HCT116 (cell line): Measurements from ENCODE around the gene MACF1. TPM values are rescaled to one million over a fixed set of nuclear protein-coding genes. Genes with fewer than 3 reads are reported as not detected.
"Not testable (repeated sequence)": the region's sequence is repeated elsewhere in the genome, so short reads cannot be mapped to it uniquely, and the experiment has no call there.

Source experiments
- ATAC-seq: fragments of 200-7000 bp; cut with Tn5 transposase; 2 replicates; pipeline ENCODE4 v1.9.1; 2020; ENCODE audit warnings: mild to moderate bottlenecking, moderate library complexity
- BruUV-seq: library from RNA; stranded (reverse); fragments of 400-500 nt; replicated peaks from 2 replicates; lab custom pipeline; 2021; lab: Mats Ljungman, UMichigan
- CTCF ChIA-PET: fragments of 300-600 bp; sonication (Branson Sonifier 250); formaldehyde crosslinking; loops from one replicate; lab custom pipeline; 2021; ENCODE audit warnings: antibody characterized with exemption; lab: Charles Lee
- POLR2A ChIA-PET: fragments of 300-600, 350-600 bp; sonication (Branson Sonifier 250); formaldehyde crosslinking; loops from one replicate; lab custom pipeline; 2021; ENCODE audit warnings: antibody characterized with exemption; lab: Charles Lee
- RAD21 ChIA-PET, 2 experiments: fragments of 300-600 bp; sonication (Branson Sonifier 250); formaldehyde crosslinking; loops; one replicate each; lab custom pipeline; 2023; ENCODE audit warnings: low total read pairs in 2 of 2; ENCODE audit not compliant: uncharacterized antibody in 2 of 2, unreplicated experiment in 2 of 2, low non-redundant PET in 1 of 2; lab: Charles Lee
- DNase-seq: peaks from one replicate; pipeline ENCODE4 v3.0.0-alpha.2; 2010; ENCODE audit warnings: low read depth, low spot score
- H2AFZ ChIP-seq: fragments of 200-600 bp; shearing (Covaris generic), sonication (generic); 2 replicates; pipeline ENCODE4 v1.6.1; 2017; ENCODE audit warnings: low read depth, mixed run types, mixed read lengths, antibody characterized with exemption, low read length; ENCODE audit not compliant: poor library complexity, severe bottlenecking
- H3K27ac ChIP-seq: 2 replicates; pipeline ENCODE4 v1.5.1; 2012; ENCODE audit warnings: low read depth, low read length
- H3K27me3 ChIP-seq: fragments of 200-600 bp; sonication (generic); 2 replicates; pipeline ENCODE4 v1.6.1; 2016; ENCODE audit warnings: mixed run types, low read length, mixed read lengths; ENCODE audit not compliant: insufficient read depth
- H3K36me3 ChIP-seq, 2 experiments: fragments of 200-500 bp in 1 of 2; fragments of 200-600 bp in 1 of 2; sonication (Bioruptor generic) in 1 of 2; sonication (generic) in 1 of 2; 2 replicates each; pipeline versions ENCODE4 v1.5.1 to v1.6.1; 2014 to 2016; ENCODE audit warnings: low read length in 2 of 2, inconsistent platforms in 1 of 2, mixed read lengths in 1 of 2, mixed run types in 1 of 2; ENCODE audit not compliant: insufficient read depth in 2 of 2, control insufficient read depth in 1 of 2
- H3K4me1 ChIP-seq, 2 experiments: fragments of 200-600 bp in 1 of 2; sonication (generic) in 1 of 2; 2 replicates each; pipeline versions ENCODE4 v1.5.1 to v1.6.1; 2012 to 2017; ENCODE audit warnings: low read length in 2 of 2, inconsistent platforms in 1 of 2, mild to moderate bottlenecking in 1 of 2, mixed read lengths in 1 of 2, mixed run types in 1 of 2, moderate library complexity in 1 of 2; ENCODE audit not compliant: insufficient read depth in 2 of 2, control insufficient read depth in 1 of 2
- H3K4me2 ChIP-seq: fragments of 200-600 bp; sonication (generic); 2 replicates; pipeline ENCODE4 v1.6.1; 2017; ENCODE audit warnings: mixed run types, low read length, mixed read lengths
- H3K4me3 ChIP-seq, 2 experiments: fragments of 200-600 bp in 1 of 2; sonication (generic) in 1 of 2; replicated peaks in 1 of 2; 2 replicates each; pipeline ENCODE4 v1.5.1; 2011 to 2016; ENCODE audit warnings: low read length in 2 of 2, control low read depth in 1 of 2, low read depth in 1 of 2, mild to moderate bottlenecking in 1 of 2, mixed read lengths in 1 of 2, mixed run types in 1 of 2
- H3K79me2 ChIP-seq: fragments of 200-600 bp; sonication (generic); 2 replicates; pipeline ENCODE4 v1.6.1; 2017; ENCODE audit warnings: mild to moderate bottlenecking, mixed run types, low read length, moderate library complexity, mixed read lengths; ENCODE audit not compliant: insufficient read depth
- H3K9ac ChIP-seq: fragments of 200-600 bp; sonication (generic); 2 replicates; pipeline ENCODE4 v1.6.1; 2016; ENCODE audit warnings: low read length, mixed read lengths
- H3K9me2 ChIP-seq: fragments of 200-600 bp; sonication (generic), shearing (Covaris generic); 2 replicates; pipeline ENCODE4 v1.6.1; 2017; ENCODE audit warnings: mixed run types, mild to moderate bottlenecking, moderate library complexity; ENCODE audit not compliant: insufficient read depth
- H3K9me3 ChIP-seq, 2 experiments: fragments of 200-500 bp in 1 of 2; fragments of 200-600 bp in 1 of 2; sonication (Bioruptor generic) in 1 of 2; sonication (generic) in 1 of 2; 2 replicates each; pipeline ENCODE4 v1.6.1; 2014 to 2017; ENCODE audit warnings: low read length in 2 of 2, mixed read lengths in 2 of 2, inconsistent platforms in 1 of 2, low read depth in 1 of 2, mild to moderate bottlenecking in 1 of 2, mixed run types in 1 of 2, moderate library complexity in 1 of 2; ENCODE audit not compliant: control insufficient read depth in 1 of 2, insufficient read depth in 1 of 2
- H4K20me1 ChIP-seq: fragments of 200-600 bp; sonication (generic), shearing (Covaris generic); 2 replicates; pipeline ENCODE4 v1.6.1; 2017; ENCODE audit warnings: mixed run types, mild to moderate bottlenecking, moderate library complexity; ENCODE audit not compliant: insufficient read depth
- ZFX ChIP-seq: fragments of 450-650 bp; IDR thresholded peaks from 2 replicates; pipeline ENCODE4 v1.6.1; 2017
- intact Hi-C: fragments of 100-400 bp; cut with micrococcal nuclease; formaldehyde crosslinking; loops from 2 replicates; pipeline ENCODE4 v1.10.0; 2022
- total RNA-seq: library from RNA; stranded (reverse); gene quantifications from one replicate; pipeline ENCODE4 v1.2.1, GENCODE V29; 2021; ENCODE audit not compliant: unreplicated experiment

The MACF1 gene
- total RNA-seq, 1 experiment from 2014 or later = 146 TPM

DNA sequence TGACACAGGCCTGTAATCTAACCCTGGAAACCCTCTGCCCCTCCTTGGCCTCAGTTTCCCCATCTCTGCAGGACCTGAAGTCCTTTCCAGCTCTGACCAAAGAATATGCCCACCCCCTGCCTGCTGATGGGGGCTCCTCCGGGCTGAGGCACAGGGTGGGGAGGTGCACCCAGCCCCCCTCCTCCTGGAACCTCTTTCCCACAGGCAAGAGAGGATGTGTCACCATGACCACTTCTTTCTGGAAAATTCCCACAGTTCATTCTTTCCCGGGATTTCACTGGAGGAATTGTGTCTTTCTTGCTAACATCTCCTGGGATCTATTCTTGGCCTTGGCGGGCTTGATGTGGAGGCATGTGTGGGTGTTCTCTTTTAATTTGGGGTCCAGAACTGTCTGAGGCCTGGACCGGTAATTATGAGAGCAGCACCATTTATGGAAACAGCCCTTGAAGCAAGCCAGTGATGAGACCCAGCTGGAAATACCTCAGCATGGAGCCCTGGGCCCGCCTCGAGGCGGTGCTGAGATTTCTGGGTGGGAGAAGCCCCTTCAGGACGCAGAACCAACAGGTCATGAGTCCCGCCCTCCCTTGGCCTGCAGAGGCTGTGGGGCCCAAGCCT is 293.7 kb downstream of the MACF1 start:
- H3K79me2 ChIP-seq, H4K20me1 ChIP-seq, H3K27ac ChIP-seq, H3K9ac ChIP-seq, DNase-seq, RAD21 ChIA-PET, intact Hi-C loops, H3K9me3 ChIP-seq, ATAC-seq, H2AFZ ChIP-seq, POLR2A ChIA-PET, H3K9me2 ChIP-seq, H3K4me2 ChIP-seq, BruUV-seq, H3K4me1 ChIP-seq, H3K27me3 ChIP-seq, H3K4me3 ChIP-seq, CTCF ChIA-PET, H3K36me3 ChIP-seq: not testable (repeated sequence)

DNA sequence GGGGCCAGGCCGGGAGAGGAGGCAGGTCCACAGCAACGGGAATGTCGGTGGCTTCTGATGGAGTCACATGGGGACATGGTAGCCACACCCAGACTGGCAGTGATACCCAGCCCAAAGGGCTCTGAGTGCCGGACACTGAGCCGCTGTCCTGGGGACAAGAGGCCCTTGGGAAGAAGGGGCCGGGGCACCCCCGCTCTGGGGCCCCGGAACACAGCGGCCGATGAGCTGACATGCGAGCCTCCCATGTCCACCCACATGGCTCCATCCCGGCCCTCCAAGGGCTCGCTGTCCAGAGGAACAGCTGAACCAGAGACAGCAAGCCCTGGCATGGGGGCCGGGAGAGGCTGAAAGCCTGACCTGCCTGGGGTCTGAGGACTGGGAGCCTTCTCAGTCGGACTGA is 294.3 kb downstream of the MACF1 start:
- H3K4me3 ChIP-seq, H3K4me1 ChIP-seq, H3K9me3 ChIP-seq, RAD21 ChIA-PET, H3K27ac ChIP-seq, intact Hi-C loops, H3K9me2 ChIP-seq, DNase-seq, H3K9ac ChIP-seq, H3K4me2 ChIP-seq, ATAC-seq, CTCF ChIA-PET, H3K36me3 ChIP-seq, H3K27me3 ChIP-seq, H2AFZ ChIP-seq, POLR2A ChIA-PET, BruUV-seq, H3K79me2 ChIP-seq, H4K20me1 ChIP-seq: not testable (repeated sequence)

DNA sequence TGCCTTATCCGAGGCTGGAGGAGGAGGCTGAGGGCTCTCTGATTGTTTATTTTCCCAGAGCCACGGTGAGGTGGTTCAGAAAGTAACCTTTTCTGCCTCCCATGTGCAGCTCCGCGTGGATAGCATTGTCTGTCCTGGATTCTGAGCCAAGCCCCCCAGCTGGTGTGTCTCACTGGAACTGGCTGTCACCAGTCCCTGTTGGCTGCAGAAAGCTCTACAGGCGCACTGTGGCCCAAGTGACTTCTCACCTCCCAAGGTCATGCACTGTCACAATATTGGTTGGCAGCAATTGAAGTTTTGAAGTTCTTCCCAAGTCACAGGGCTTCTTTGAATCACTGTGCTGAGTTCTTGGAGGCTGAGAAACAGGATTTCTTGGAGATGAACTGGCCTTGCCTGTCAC is 295.2 kb downstream of the MACF1 start:
- CTCF ChIA-PET = no interaction called here

More for the DNA sequence above, 295.2 kb downstream of the MACF1 start:
- no peak overlapping the region for H2AFZ ChIP-seq
- H3K36me3 ChIP-seq = no peaks in the 10 kb centered on the region
- H3K9me3 ChIP-seq = no peaks in the 10 kb centered on the region
- no peaks in the 10 kb centered on the region for H3K79me2 ChIP-seq
- no peak overlapping the region for H3K4me2 ChIP-seq
- TF ChIP-seq ZFX = no peak
- no TSS peak for BruUV-seq
- POLR2A ChIA-PET = no interaction called here
- no peak overlapping the region for H3K4me3 ChIP-seq
- H3K9me2 ChIP-seq = no peaks in the 10 kb centered on the region
- H3K27ac ChIP-seq = no peak overlapping the region
- intact Hi-C loops = no loop called here
- ATAC-seq (no peak), DNase-seq (no peak)
- H3K27me3 ChIP-seq = no peaks in the 10 kb centered on the region
- no peak overlapping the region for H3K9ac ChIP-seq
- 0 out of 4 replicates have a peak, but pooled peaks cover 0 to 2% of the 10 kb centered on the region in 2 experiments for H3K4me1 ChIP-seq
- no peaks in the 10 kb centered on the region for H4K20me1 ChIP-seq
- RAD21 ChIA-PET = no interaction called here
